Activated CD4-positive, alpha-beta T cell treated with anti-CD3 and anti-CD28 coated beads, Interleukin-2, amount 10 ng/mL, durations not matched to agents 7 days and 5 days (primary cell): ENCODE data around the gene RAB37. TPM values are rescaled to one million over a fixed set of nuclear protein-coding genes. Genes with fewer than 3 reads are reported as not detected.

Experiments used
- CTCF ChIA-PET: fragments of 350-600 bp; sonication (Branson Sonifier 250); formaldehyde crosslinking; loops from one replicate; lab custom pipeline; 2021; ENCODE audit warnings: antibody characterized with exemption; lab: Charles Lee
- POLR2A ChIA-PET: fragments of 350-600 bp; sonication (Branson Sonifier 250); formaldehyde crosslinking; loops from one replicate; lab custom pipeline; 2021; ENCODE audit warnings: antibody characterized with exemption; lab: Charles Lee
- DNase-seq: peaks from one replicate; pipeline ENCODE4 v3.0.0-alpha.2; 2020
- H3K27ac Mint-ChIP-seq: one replicate; pipeline ENCODE4 v1.8.0; 2021; ENCODE audit warnings: mild to moderate bottlenecking, moderate library complexity, mixed read lengths
- H3K27me3 Mint-ChIP-seq: one replicate; pipeline ENCODE4 v1.8.0; 2021; ENCODE audit warnings: mixed read lengths
- H3K36me3 Mint-ChIP-seq: one replicate; pipeline ENCODE4 v1.8.0; 2021; ENCODE audit warnings: low read depth, mixed read lengths
- H3K4me1 Mint-ChIP-seq: one replicate; pipeline ENCODE4 v1.8.0; 2021; ENCODE audit warnings: mixed read lengths
- H3K4me3 Mint-ChIP-seq: one replicate; pipeline ENCODE4 v1.8.0; 2021; ENCODE audit warnings: mild to moderate bottlenecking, moderate library complexity, mixed read lengths
- H3K9me3 Mint-ChIP-seq: one replicate; pipeline ENCODE4 v1.8.0; 2021; ENCODE audit warnings: mixed read lengths
- total RNA-seq, 2 experiments: library from RNA; stranded (reverse); gene quantifications; one replicate each; pipeline ENCODE4 v1.2.3, GENCODE V29; 2021

The RAB37 gene, protein sequence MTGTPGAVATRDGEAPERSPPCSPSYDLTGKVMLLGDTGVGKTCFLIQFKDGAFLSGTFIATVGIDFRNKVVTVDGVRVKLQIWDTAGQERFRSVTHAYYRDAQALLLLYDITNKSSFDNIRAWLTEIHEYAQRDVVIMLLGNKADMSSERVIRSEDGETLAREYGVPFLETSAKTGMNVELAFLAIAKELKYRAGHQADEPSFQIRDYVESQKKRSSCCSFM
- 10 to 100 TPM; 28.2 to 30.4 TPM for total RNA-seq

DNA sequence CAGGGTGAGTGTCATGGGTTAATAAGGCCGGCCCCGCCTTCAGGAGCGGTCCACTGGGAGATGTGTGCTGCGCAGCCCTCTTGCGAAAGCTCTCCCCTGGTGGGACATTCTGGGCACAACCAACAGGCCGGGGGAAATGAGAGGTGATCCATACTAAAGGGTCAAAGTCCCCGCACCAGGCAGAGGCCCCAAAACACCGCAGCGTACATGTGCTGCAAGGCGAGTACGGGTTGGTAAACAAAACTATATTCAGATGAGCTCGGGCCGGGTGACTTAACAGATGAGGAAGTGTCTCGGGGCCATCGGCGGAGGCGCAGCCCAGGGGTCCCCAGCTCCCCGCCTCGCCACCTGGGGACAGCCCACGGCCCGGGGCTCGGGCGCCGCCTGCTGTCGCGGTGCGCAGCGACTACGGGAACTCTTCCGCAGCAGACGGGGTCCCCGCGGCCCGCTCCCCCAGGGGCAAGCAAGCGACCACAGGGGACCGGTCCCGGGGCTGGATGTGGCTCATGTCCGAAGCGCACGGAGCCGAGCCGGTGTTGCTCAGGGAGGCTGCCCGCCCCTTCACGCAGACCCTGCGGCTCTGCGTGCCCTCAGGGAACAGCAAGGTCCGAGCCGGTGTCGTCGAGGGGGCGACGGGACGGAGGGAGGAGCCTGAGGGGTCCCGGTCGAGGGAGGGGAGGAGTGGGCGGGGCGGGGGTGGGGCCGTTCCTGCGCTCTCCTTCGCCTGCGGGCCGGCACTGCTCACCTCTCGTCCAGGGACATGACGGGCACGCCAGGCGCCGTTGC lies at the start of gene RAB37:
RAB37 (plus strand) TSS at position 744 of the 786 bp plus-strand sequence; CDS start at position 761, 17 bp downstream.
- Mint-ChIP-seq H3K36me3 (peaks cover 13% of the 10 kb centered on the region), H3K4me3 (peak within 1 kb of the TSS; percentile 83), H3K4me1 (peaks cover 55% of the 10 kb centered on the region), H3K9me3 (no peaks in the 10 kb centered on the region), H3K27ac (peak within 1 kb of the TSS; percentile 91), H3K27me3 (peaks cover 18% of the 10 kb centered on the region)
- peak; percentile 39 for DNase-seq
- ChIA-PET CTCF (interaction anchor here (0.6 to 4.2 kb wide), 30 partner anchors 8 to 417 kb away, joined by 3 to 58 read pairs (median 4); partner anchors contain the start of gene NAT9), POLR2A (interaction anchor here (3.0 kb wide), 1 partner anchor 80 kb away, joined by 13 read pairs; no protein-coding TSS in a partner anchor)

GRCh38 chr17:74687886-74688285 lies 49.2 kb upstream of the RAB37 start:
- POLR2A ChIA-PET: no interaction called here

GRCh38 chr17:74690409-74690825 lies 46.6 kb upstream of the RAB37 start:
- Mint-ChIP-seq H3K27me3 (peaks cover 11% of the 10 kb centered on the region), H3K4me3 (no peak overlapping the region), H3K4me1 (peaks cover 31% of the 10 kb centered on the region), H3K9me3 (peaks cover 4% of the 10 kb centered on the region), H3K36me3 (no peaks in the 10 kb centered on the region), H3K27ac (no peak overlapping the region)
- ChIA-PET CTCF (interaction anchor here (1.3 to 2.1 kb wide), 4 partner anchors 16 to 55 kb away, joined by 3 to 6 read pairs (median 4); no protein-coding TSS in a partner anchor), POLR2A (no interaction called here)
- no peak for DNase-seq

More at GRCh38 chr17:74687886-74688285, 49.2 kb upstream of the RAB37 start:
- Mint-ChIP-seq H3K27ac (no peak overlapping the region), H3K9me3 (no peaks in the 10 kb centered on the region), H3K4me3 (no peak overlapping the region), H3K4me1 (peaks cover 31% of the 10 kb centered on the region), H3K27me3 (peaks cover 15% of the 10 kb centered on the region), H3K36me3 (no peaks in the 10 kb centered on the region)
- CTCF ChIA-PET: interaction anchor here (1.0 to 2.0 kb wide), 2 partner anchors 14 to 31 kb away, joined by 5 to 6 read pairs; no protein-coding TSS in a partner anchor
- no peak for DNase-seq

DNA sequence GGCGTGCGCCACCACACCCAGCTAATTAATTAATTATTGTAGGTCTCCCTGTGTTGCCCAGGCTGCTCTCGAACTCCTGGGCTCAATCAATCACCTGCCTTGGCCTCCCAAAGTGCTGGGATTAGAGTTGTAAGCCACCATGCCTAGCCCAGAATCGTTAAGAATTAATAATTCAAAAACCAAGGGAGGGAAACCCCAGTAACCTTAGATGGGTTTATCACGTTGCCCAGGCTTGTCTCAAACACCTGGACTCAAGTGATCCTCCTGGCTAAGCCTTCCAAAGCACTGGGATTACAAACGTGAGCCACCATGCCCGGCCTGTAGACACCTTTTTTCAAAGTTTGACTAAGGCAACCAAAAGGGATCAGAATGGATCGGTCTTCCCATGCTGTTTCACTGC lies 45.9 kb upstream of the RAB37 start:
- no peak for DNase-seq
- no peak overlapping the region for H3K27ac Mint-ChIP-seq
- no peaks in the 10 kb centered on the region for H3K36me3 Mint-ChIP-seq
- H3K4me3 Mint-ChIP-seq: no peak overlapping the region
- ChIA-PET CTCF (interaction anchor here (2.1 kb wide), 1 partner anchor 21 kb away, joined by 6 read pairs; no protein-coding TSS in a partner anchor), POLR2A (no interaction called here)
- peaks cover 31% of the 10 kb centered on the region for H3K4me1 Mint-ChIP-seq
- peaks cover 4% of the 10 kb centered on the region for H3K9me3 Mint-ChIP-seq
- peaks cover 8% of the 10 kb centered on the region for H3K27me3 Mint-ChIP-seq

DNA sequence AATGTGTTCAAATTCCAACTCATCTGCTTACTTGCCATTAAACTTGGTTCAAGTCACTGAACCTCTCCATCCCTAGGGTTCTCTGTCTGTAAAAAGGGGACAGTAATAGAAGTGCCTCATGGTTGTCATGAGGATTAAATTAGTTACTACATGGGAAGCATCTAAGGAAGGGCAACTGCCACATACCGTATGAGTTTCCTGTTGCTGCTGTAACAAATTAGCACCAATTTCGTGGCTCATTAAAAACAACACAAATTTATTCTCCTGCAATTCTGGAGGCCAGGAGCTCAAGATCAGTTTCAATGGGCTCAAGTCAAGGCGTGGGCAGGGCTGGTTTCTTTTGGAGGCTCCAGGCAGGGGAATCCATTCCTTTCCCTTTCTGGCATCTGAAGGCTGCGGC lies 43.0 kb upstream of the RAB37 start:
- DNase-seq: no peak
- H3K36me3 Mint-ChIP-seq: no peaks in the 10 kb centered on the region
- CTCF ChIA-PET: no interaction called here

DNA sequence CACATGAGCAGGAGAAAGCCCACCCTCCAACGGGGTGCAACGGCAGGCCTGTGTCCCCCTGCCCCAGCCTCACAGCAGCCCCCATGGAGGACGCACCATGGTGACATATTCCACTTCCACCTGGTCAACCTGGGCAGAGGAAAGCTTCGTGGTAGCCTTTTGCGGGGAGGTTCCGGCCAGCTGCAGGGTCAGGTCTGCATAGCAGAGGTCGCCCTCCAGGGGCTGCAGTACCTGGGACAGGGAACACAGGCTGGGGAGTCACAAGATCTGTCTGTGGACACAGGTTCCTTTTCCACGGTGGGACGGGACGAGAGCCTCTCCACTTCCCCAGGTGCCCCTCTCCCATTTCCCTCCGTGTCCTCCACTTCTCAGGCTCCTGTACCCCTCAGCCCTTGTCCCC lies 41.4 kb upstream of the RAB37 start:
- no peaks in the 10 kb centered on the region for H3K36me3 Mint-ChIP-seq
- peaks cover 8% of the 10 kb centered on the region for H3K27me3 Mint-ChIP-seq
- no peak overlapping the region for H3K4me3 Mint-ChIP-seq
- no peak for DNase-seq
- ChIA-PET CTCF (no interaction called here), POLR2A (no interaction called here)
- peaks cover 4% of the 10 kb centered on the region for H3K9me3 Mint-ChIP-seq
- no peak overlapping the region for H3K27ac Mint-ChIP-seq
- peaks cover under 1% of the 10 kb centered on the region for H3K4me1 Mint-ChIP-seq

More for the DNA sequence above, 43.0 kb upstream of the RAB37 start:
- no peak overlapping the region for H3K27ac Mint-ChIP-seq
- H3K4me1 Mint-ChIP-seq: peaks cover 15% of the 10 kb centered on the region
- no peak overlapping the region for H3K4me3 Mint-ChIP-seq
- peaks cover 8% of the 10 kb centered on the region for H3K27me3 Mint-ChIP-seq
- H3K9me3 Mint-ChIP-seq: peaks cover 4% of the 10 kb centered on the region
- POLR2A ChIA-PET: no interaction called here

GRCh38 chr17:74697515-74697914 lies 39.5 kb upstream of the RAB37 start:
- no peak overlapping the region for H3K27ac Mint-ChIP-seq
- no peak overlapping the region for H3K4me3 Mint-ChIP-seq
- H3K36me3 Mint-ChIP-seq: no peaks in the 10 kb centered on the region
- peaks cover 4% of the 10 kb centered on the region for H3K9me3 Mint-ChIP-seq
- H3K27me3 Mint-ChIP-seq: peaks cover 13% of the 10 kb centered on the region
- CTCF ChIA-PET: no interaction called here
- POLR2A ChIA-PET: no interaction called here
- DNase-seq: no peak
- H3K4me1 Mint-ChIP-seq: no peaks in the 10 kb centered on the region

DNA sequence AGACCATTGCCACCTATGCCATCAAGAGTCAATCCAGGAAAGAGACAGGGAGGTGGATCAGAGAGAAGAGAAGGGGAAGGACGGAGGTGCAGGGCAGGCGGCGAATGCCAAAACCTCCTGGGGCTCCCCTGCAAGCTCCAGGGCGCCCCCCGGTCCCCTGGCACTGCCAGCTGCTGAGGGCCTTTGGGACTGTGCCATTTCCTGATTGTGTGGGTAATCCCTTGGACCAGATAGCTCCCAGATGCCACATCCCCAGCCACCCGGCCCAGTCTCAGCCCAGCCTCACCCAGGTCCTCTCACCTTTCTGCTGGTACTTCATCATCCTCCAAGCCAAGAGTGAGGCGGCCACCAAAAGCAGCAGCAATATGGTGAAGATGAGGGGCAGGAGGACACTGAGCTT lies 39.0 kb upstream of the RAB37 start:
- CTCF ChIA-PET: no interaction called here
- H3K4me1 Mint-ChIP-seq: no peaks in the 10 kb centered on the region
- H3K9me3 Mint-ChIP-seq: peaks cover 4% of the 10 kb centered on the region
- no peak overlapping the region for H3K4me3 Mint-ChIP-seq
- H3K27ac Mint-ChIP-seq: no peak overlapping the region
- no peaks in the 10 kb centered on the region for H3K36me3 Mint-ChIP-seq
- H3K27me3 Mint-ChIP-seq: peaks cover 15% of the 10 kb centered on the region
- POLR2A ChIA-PET: no interaction called here
- DNase-seq: no peak

GRCh38 chr17:74699236-74699635 lies 37.8 kb upstream of the RAB37 start:
- H3K27me3 Mint-ChIP-seq: peaks cover 11% of the 10 kb centered on the region
- CTCF ChIA-PET: interaction anchor here (1.2 kb wide), 1 partner anchor 18 kb away, joined by 3 read pairs; no protein-coding TSS in a partner anchor
- H3K27ac Mint-ChIP-seq: no peak overlapping the region
- H3K9me3 Mint-ChIP-seq: peaks cover 2% of the 10 kb centered on the region
- H3K36me3 Mint-ChIP-seq: no peaks in the 10 kb centered on the region
- H3K4me1 Mint-ChIP-seq: no peaks in the 10 kb centered on the region
- POLR2A ChIA-PET: no interaction called here
- no peak for DNase-seq
- no peak overlapping the region for H3K4me3 Mint-ChIP-seq

- peaks cover 28% of the 10 kb centered on the region for H3K27me3 Mint-ChIP-seq
- H3K4me1 Mint-ChIP-seq: no peaks in the 10 kb centered on the region
- ChIA-PET CTCF (interaction anchor here (0.7 to 1.4 kb wide), 7 partner anchors 10 to 34 kb away, joined by 3 to 5 read pairs (median 4); no protein-coding TSS in a partner anchor), POLR2A (no interaction called here)
- DNase-seq: no peak
- no peaks in the 10 kb centered on the region for H3K36me3 Mint-ChIP-seq
- no peak overlapping the region for H3K4me3 Mint-ChIP-seq
- no peak overlapping the region for H3K27ac Mint-ChIP-seq
- no peaks in the 10 kb centered on the region for H3K9me3 Mint-ChIP-seq
Measured at GRCh38 chr17:74702116-74702871, 34.8 kb upstream of the RAB37 start.

- POLR2A ChIA-PET: no interaction called here
- no peak for DNase-seq
- H3K4me3 Mint-ChIP-seq: no peak overlapping the region
- no peaks in the 10 kb centered on the region for H3K4me1 Mint-ChIP-seq
- H3K27ac Mint-ChIP-seq: no peak overlapping the region
- CTCF ChIA-PET: interaction anchor here (0.9 to 1.3 kb wide), 4 partner anchors 11 to 33 kb away, joined by 3 to 4 read pairs (median 4); no protein-coding TSS in a partner anchor
- H3K9me3 Mint-ChIP-seq: no peaks in the 10 kb centered on the region
- peaks cover 30% of the 10 kb centered on the region for H3K27me3 Mint-ChIP-seq
- no peaks in the 10 kb centered on the region for H3K36me3 Mint-ChIP-seq
Measured at GRCh38 chr17:74703311-74703710, 33.7 kb upstream of the RAB37 start.

DNA sequence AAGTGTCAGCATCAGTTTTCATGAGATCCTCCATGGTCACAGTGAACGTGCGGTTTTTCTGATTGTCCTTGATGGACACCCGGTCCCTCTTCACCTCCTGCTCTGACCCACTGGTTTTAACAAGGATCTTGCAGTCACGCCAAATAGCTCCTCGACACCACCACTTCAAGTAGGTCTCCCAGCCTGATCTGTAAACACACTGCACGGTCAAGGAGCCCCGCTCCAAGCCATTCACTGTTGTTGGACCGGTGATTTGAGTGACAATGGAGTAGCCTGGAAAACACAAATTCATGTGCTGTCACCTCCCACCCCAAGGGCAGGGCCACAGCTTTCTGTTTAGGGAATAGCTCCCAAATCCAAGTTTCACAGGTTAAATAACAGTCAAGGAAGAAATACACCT lies 32.5 kb upstream of the RAB37 start:
- H3K36me3 Mint-ChIP-seq: no peaks in the 10 kb centered on the region
- ChIA-PET CTCF (no interaction called here), POLR2A (no interaction called here)
- no peak for DNase-seq
- H3K27ac Mint-ChIP-seq: no peak overlapping the region
- peaks cover 30% of the 10 kb centered on the region for H3K27me3 Mint-ChIP-seq
- no peaks in the 10 kb centered on the region for H3K4me1 Mint-ChIP-seq
- no peaks in the 10 kb centered on the region for H3K9me3 Mint-ChIP-seq
- no peak overlapping the region for H3K4me3 Mint-ChIP-seq
